Osteoblast (primary cell): ENCODE measurements around the gene TMEM164. TPM values are rescaled to one million over a fixed set of nuclear protein-coding genes. Genes with fewer than 3 reads are reported as not detected.

Source experiments
- DNase-seq: peaks from one replicate; pipeline ENCODE4 v3.0.0; 2011; ENCODE audit warnings: low spot score, mixed read lengths; ENCODE audit not compliant: insufficient read length; ENCODE audit errors: missing footprints
- H2AFZ ChIP-seq: 2 replicates; pipeline ENCODE4 v1.6.0; 2011; ENCODE audit warnings: mild to moderate bottlenecking, low read length
- H3K27ac ChIP-seq: 2 replicates; pipeline ENCODE4 v1.5.1; 2011; ENCODE audit warnings: mild to moderate bottlenecking, low read depth, low read length, moderate library complexity
- H3K27me3 ChIP-seq: 2 replicates; pipeline ENCODE4 v1.6.0; 2012; ENCODE audit warnings: mild to moderate bottlenecking, control low read depth, inconsistent platforms, low read length, moderate library complexity; ENCODE audit not compliant: insufficient read depth
- H3K36me3 ChIP-seq: 2 replicates; pipeline ENCODE4 v1.5.1; 2011; ENCODE audit warnings: mild to moderate bottlenecking, low read length, control low read depth, moderate library complexity; ENCODE audit not compliant: insufficient read depth
- H3K4me1 ChIP-seq: 2 replicates; pipeline ENCODE4 v1.5.1; 2011; ENCODE audit warnings: mild to moderate bottlenecking, low read length, control low read depth, moderate library complexity; ENCODE audit not compliant: insufficient read depth
- H3K4me2 ChIP-seq: 2 replicates; pipeline ENCODE4 v1.6.0; 2011; ENCODE audit warnings: mild to moderate bottlenecking, low read length; ENCODE audit not compliant: insufficient read depth
- H3K4me3 ChIP-seq: fragments of 200-600 bp; sonication (generic); 3 replicates; pipeline ENCODE4 v1.5.1; 2012; ENCODE audit warnings: mild to moderate bottlenecking, low read length, inconsistent platforms; ENCODE audit not compliant: insufficient read depth
- H3K79me2 ChIP-seq: 2 replicates; pipeline ENCODE4 v1.6.0; 2012; ENCODE audit warnings: mild to moderate bottlenecking, low read length, control low read depth, inconsistent platforms; ENCODE audit not compliant: insufficient read depth
- H3K9me3 ChIP-seq: 2 replicates; pipeline ENCODE4 v1.5.1; 2011; ENCODE audit warnings: low read depth, low read length, control low read depth
- H4K20me1 ChIP-seq: 2 replicates; pipeline ENCODE4 v1.6.0; 2012; ENCODE audit warnings: mild to moderate bottlenecking, low read length, control low read depth; ENCODE audit not compliant: insufficient read depth
- CTCF ChIP-seq: IDR thresholded peaks from 2 replicates; pipeline ENCODE4 v1.5.1; 2011; ENCODE audit warnings: mild to moderate bottlenecking, low read depth, low read length, moderate library complexity; ENCODE audit errors: extremely low read depth
- total RNA-seq: library from RNA; depleted of rRNA; stranded (reverse); fragments of >200 nt; gene quantifications from 2 replicates; pipeline ENCODE4 v1.2.3, GENCODE V29; 2012

The TMEM164 gene
- total RNA-seq, 1 donor = 7.6 TPM

GRCh38 chrX:110162131-110162530 is 159.2 kb downstream of the TMEM164 start:
- Histone ChIP-seq H4K20me1 (no peaks in the 10 kb centered on the region), H3K4me3 (no peak overlapping the region), H3K27me3 (no peaks in the 10 kb centered on the region), H3K79me2 (no peaks in the 10 kb centered on the region), H3K27ac (no peak overlapping the region), H3K36me3 (no peaks in the 10 kb centered on the region), H3K4me2 (no peak overlapping the region), H3K9me3 (no peaks in the 10 kb centered on the region), H3K4me1 (peaks cover 7% of the 10 kb centered on the region), H2AFZ (no peak overlapping the region)
- no peak for DNase-seq
- TF ChIP-seq CTCF = no peak

- no peak for DNase-seq
- Histone ChIP-seq H3K27ac (no peak overlapping the region), H3K4me2 (no peak overlapping the region), H3K36me3 (no peaks in the 10 kb centered on the region), H3K4me1 (peaks cover 10% of the 10 kb centered on the region), H3K9me3 (no peaks in the 10 kb centered on the region), H3K79me2 (no peaks in the 10 kb centered on the region), H3K4me3 (no peak overlapping the region), H3K27me3 (no peaks in the 10 kb centered on the region), H4K20me1 (no peaks in the 10 kb centered on the region), H2AFZ (no peak overlapping the region)
- no peak for TF ChIP-seq CTCF
These were observed 160.0 kb downstream of the TMEM164 start for GRCh38 chrX:110162867-110163266.

GRCh38 chrX:110163488-110163887 is 160.6 kb downstream of the TMEM164 start:
- H3K27me3 ChIP-seq = peaks cover 3% of the 10 kb centered on the region
- peaks cover 16% of the 10 kb centered on the region for H3K4me1 ChIP-seq
- H2AFZ ChIP-seq = no peak overlapping the region
- no peak overlapping the region for H3K4me3 ChIP-seq
- no peak for DNase-seq
- H3K9me3 ChIP-seq = no peaks in the 10 kb centered on the region
- no peaks in the 10 kb centered on the region for H4K20me1 ChIP-seq
- no peak overlapping the region for H3K27ac ChIP-seq
- no peaks in the 10 kb centered on the region for H3K79me2 ChIP-seq
- TF ChIP-seq CTCF = no peak
- H3K4me2 ChIP-seq = no peak overlapping the region
- no peaks in the 10 kb centered on the region for H3K36me3 ChIP-seq

- no peak for DNase-seq
- peak; percentile 62 for TF ChIP-seq CTCF
- Histone ChIP-seq H4K20me1 (peaks cover 3% of the 10 kb centered on the region), H2AFZ (no peak overlapping the region), H3K4me1 (peaks cover 16% of the 10 kb centered on the region), H3K4me3 (no peak overlapping the region), H3K4me2 (peak overlapping the region; percentile 29), H3K9me3 (no peaks in the 10 kb centered on the region), H3K79me2 (no peaks in the 10 kb centered on the region), H3K27me3 (peaks cover 3% of the 10 kb centered on the region), H3K27ac (peak overlapping the region; percentile 86), H3K36me3 (no peaks in the 10 kb centered on the region)
These were observed 165.1 kb downstream of the TMEM164 start for GRCh38 chrX:110167952-110168451.
